ENCODE measurements around the gene COX5B.
"Not testable (repeated sequence)": the region's sequence is repeated elsewhere in the genome, so short reads cannot be mapped to it uniquely, and the experiment has no call there.

COX5B gene

GRCh38 chr2:97673915-97674283 is 28.0 kb downstream of the COX5B start:
- DNase-seq, result no peak

- DNase-seq, result no peak
These were observed 29.7 kb downstream of the COX5B start for GRCh38 chr2:97675430-97676113.

DNA sequence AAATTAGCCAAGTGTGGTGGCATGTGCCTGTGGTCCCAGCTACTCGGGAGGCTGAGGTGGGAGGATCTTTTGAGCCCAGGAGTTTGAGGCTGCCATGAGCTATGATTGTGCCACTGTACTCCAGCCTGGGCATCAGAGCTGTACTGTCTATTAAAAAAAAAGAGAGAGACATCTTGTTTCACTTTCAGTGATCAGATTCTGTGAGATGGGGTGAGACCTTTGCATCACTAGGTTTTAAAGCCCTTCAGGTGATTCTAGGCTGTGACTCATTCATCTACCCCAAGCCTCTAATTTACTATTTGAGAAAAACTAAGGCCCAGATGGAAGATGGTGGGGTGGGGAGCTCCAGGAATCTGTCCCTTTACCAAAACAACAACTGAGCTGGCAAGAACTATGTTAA is 30.8 kb downstream of the COX5B start:
- no peak for DNase-seq

GRCh38 chr2:97677480-97677879 is 31.6 kb downstream of the COX5B start:
- DNase-seq, result no peak

DNA sequence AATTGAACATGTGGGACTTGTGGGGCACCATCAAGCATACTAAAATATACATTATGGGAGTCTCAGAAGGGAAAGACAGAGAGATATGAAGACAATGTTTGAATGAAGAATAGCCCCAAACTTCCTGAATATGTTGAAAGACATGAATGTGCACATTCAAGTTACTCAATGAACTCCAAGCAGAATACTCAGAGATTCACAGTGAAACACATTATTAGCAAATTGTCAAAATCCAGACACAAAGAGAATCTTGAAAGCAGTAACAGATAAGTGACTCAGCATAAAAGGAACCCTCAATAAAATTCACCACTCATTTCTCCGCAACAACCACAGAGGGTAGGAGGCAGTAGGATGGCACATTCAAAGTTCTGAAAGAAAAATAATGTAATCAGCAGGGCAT is 32.4 kb downstream of the COX5B start:
- DNase-seq, result no peak

- not testable (repeated sequence) for DNase-seq
These were observed 41.4 kb downstream of the COX5B start for GRCh38 chr2:97687235-97687634.

DNA sequence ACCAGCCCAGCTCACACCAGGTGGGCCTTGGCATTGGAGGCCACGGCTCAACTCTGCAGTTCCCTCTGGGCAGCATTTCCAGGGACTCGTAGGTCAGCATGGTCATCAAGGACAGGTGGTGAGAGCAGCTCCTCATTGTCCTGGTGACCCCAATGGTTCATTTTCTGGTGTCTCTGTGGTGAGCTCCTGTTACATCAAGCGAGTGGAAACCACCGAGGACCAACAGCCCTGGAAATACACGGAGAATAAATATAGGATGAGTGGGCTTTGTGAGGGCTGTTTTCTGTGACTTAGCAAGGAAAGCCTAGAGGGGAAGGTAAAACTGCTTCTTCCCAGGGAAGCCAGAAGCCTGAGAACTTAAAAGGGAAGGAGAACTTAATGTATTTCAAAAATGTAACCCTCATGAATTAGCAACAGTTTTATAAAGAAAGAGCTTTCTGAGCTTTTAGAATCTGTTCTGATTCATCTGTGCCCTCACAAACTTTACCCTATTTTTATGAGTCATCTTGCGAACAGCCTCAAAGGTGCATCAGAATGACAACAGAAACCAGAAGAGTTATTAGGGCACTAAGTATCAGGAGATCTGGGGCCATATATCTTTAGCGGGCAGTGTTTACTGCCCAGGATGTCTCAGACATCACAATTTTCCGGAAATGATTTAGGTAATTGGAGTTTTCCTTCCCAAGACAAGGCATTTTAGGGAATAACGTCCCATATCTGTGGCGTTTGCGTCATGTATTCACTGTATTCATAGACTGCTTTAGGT is 42.4 kb downstream of the COX5B start:
- no peak for DNase-seq

- no peak for DNase-seq
These were observed 45.3 kb downstream of the COX5B start for GRCh38 chr2:97691166-97691565.

DNA sequence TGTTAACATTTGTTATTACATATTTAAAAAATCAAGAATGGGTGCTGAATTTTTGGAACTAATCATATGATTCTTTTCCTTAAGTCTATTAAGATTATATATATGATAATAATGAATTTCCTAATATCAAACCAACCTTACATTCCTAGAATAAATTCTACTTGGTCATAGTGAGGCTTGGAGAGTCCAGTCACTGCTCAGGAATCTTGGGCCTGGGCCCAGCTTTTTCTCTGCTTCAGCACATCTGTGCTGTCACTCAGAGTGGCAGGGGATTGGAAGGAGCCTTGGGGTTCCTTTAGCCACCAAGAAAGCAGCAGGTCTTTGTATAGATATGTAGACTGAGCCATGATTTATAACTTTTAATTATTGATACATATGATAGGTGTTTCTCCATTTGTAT is 47.6 kb downstream of the COX5B start:
- DNase-seq, result no peak

- no peak for DNase-seq
These were observed 49.9 kb downstream of the COX5B start for GRCh38 chr2:97695744-97696143.

GRCh38 chr2:97697252-97698235 is 51.7 kb downstream of the COX5B start:
- peak; percentile 80 for DNase-seq
